Transverse colon (tissue), 4 donors: ENCODE measurements around the gene KHDC1.

Experiments used
- CTCF ChIP-seq, 5 experiments: fragments of 200-600 bp in 3 of 5; fragments of 450-650 bp in 2 of 5; sonication (generic) in 3 of 5; IDR thresholded peaks; 1 replicate in 2 of 5; 2 replicates in 3 of 5; pipeline ENCODE4 v1.5.1; 2016 to 2017; ENCODE audit warnings: antibody characterized with exemption in 5 of 5, inconsistent platforms in 3 of 5, mild to moderate bottlenecking in 2 of 5, moderate library complexity in 1 of 5
- POLR2AphosphoS5 ChIP-seq, 3 donors: sonication (generic); formaldehyde crosslinking; IDR thresholded peaks; one replicate each; pipeline ENCODE4 v1.6.1; 2016; ENCODE audit warnings: antibody characterized with exemption in 3 of 3

GRCh38 chr6:73299151-73299971 is 36.4 kb upstream of the KHDC1 start:
- TF ChIP-seq CTCF (IDR thresholded peaks at IDR 0.05) (no peak), POLR2AphosphoS5 (IDR thresholded peaks at IDR 0.05) (no peak)
